HEK293 (cell line): ENCODE data around the gene EXOSC5.

Experiments
- CTCF ChIA-PET: fragments of 350-600 bp; formaldehyde crosslinking; extraction: SDS; loops from one replicate; lab custom pipeline; 2021; ENCODE audit warnings: antibody characterized with exemption; lab: Yijun Ruan, JAX
- POLR2A ChIA-PET: fragments of 300-600 bp; formaldehyde crosslinking; extraction: SDS; loops from one replicate; lab custom pipeline; 2020; ENCODE audit warnings: antibody characterized with exemption, inconsistent platforms; lab: Yijun Ruan, JAX
- H3K27ac ChIP-seq: fragments of 200-500 bp; sonication (Bioruptor generic); 2 replicates; pipeline ENCODE4 v1.5.1; 2014; ENCODE audit warnings: low read depth, low read length, control low read depth, inconsistent platforms; ENCODE audit errors: extremely low read depth
- H3K36me3 ChIP-seq, 2 experiments: fragments of 200-500 bp in 1 of 2; sonication (Bioruptor generic) in 1 of 2; 1 replicate in 1 of 2; 2 replicates in 1 of 2; pipeline ENCODE4 v1.5.1; 2014 to 2017; ENCODE audit warnings: inconsistent platforms in 2 of 2, low read length in 2 of 2; ENCODE audit not compliant: control insufficient read depth in 2 of 2, insufficient read depth in 1 of 2
- H3K4me1 ChIP-seq: fragments of 200-500 bp; sonication (Bioruptor generic); 2 replicates; pipeline ENCODE4 v1.5.1; 2014; ENCODE audit warnings: mild to moderate bottlenecking, low read length, inconsistent platforms; ENCODE audit not compliant: control insufficient read depth, insufficient read depth
- H3K4me3 ChIP-seq: 2 replicates; pipeline ENCODE4 v1.5.1; 2011; ENCODE audit warnings: low read depth, mild to moderate bottlenecking, control low read depth, low read length, moderate library complexity
- H3K9me3 ChIP-seq: fragments of 200-500 bp; sonication (Bioruptor generic); 2 replicates; pipeline ENCODE4 v1.5.1; 2014; ENCODE audit warnings: low read depth, low read length, inconsistent platforms; ENCODE audit not compliant: control insufficient read depth, insufficient read depth
- BCL11A ChIP-seq: fragments of 450-650 bp; formaldehyde crosslinking; IDR thresholded peaks from 2 replicates; pipeline ENCODE4 v1.5.1; 2016; ENCODE audit warnings: low read depth, missing biosample characterization, missing genetic modification characterization
- EGR2 ChIP-seq: fragments of 450-650 bp; formaldehyde crosslinking; IDR thresholded peaks from 2 replicates; pipeline ENCODE4 v1.5.1; 2016; ENCODE audit warnings: low read depth, missing biosample characterization, missing genetic modification characterization
- FEZF1 ChIP-seq: fragments of 450-650 bp; formaldehyde crosslinking; IDR thresholded peaks from 2 replicates; pipeline ENCODE4 v1.5.1; 2016; ENCODE audit warnings: missing biosample characterization, missing genetic modification characterization
- KLF7 ChIP-seq: fragments of 450-650 bp; formaldehyde crosslinking; IDR thresholded peaks from 2 replicates; pipeline ENCODE4 v1.5.1; 2016; ENCODE audit warnings: missing biosample characterization, missing genetic modification characterization, borderline replicate concordance
- YY2 ChIP-seq: fragments of 450-650 bp; formaldehyde crosslinking; IDR thresholded peaks from 2 replicates; pipeline ENCODE4 v1.5.1; 2016; ENCODE audit warnings: missing biosample characterization, missing genetic modification characterization
- ZBTB17 ChIP-seq: fragments of 450-650 bp; formaldehyde crosslinking; IDR thresholded peaks from 2 replicates; pipeline ENCODE4 v1.5.1; 2016; ENCODE audit warnings: missing biosample characterization, missing genetic modification characterization
- ZFHX2 ChIP-seq: fragments of 450-650 bp; formaldehyde crosslinking; conservative IDR thresholded peaks from 2 replicates; pipeline ENCODE4 v1.5.1; 2016; ENCODE audit warnings: missing biosample characterization, missing genetic modification characterization
- ZIC2 ChIP-seq: fragments of 450-650 bp; formaldehyde crosslinking; IDR thresholded peaks from 2 replicates; pipeline ENCODE4 v1.5.1; 2016; ENCODE audit warnings: missing biosample characterization, missing genetic modification characterization
- ZNF114 ChIP-seq: fragments of 450-650 bp; formaldehyde crosslinking; IDR thresholded peaks from 2 replicates; pipeline ENCODE4 v1.5.0; 2017; ENCODE audit warnings: missing biosample characterization, missing genetic modification characterization
- ZNF423 ChIP-seq: fragments of 450-650 bp; formaldehyde crosslinking; IDR thresholded peaks from 2 replicates; pipeline ENCODE4 v1.5.1; 2016; ENCODE audit warnings: missing biosample characterization, missing genetic modification characterization
- ZNF585B ChIP-seq: fragments of 450-650 bp; formaldehyde crosslinking; IDR thresholded peaks from 2 replicates; pipeline ENCODE4 v1.5.1; 2016; ENCODE audit warnings: missing biosample characterization, missing genetic modification characterization
- ZNF596 ChIP-seq: fragments of 450-650 bp; IDR thresholded peaks from 2 replicates; pipeline ENCODE4 v1.5.0; 2018; ENCODE audit warnings: missing biosample characterization, mild to moderate bottlenecking, missing genetic modification characterization, moderate library complexity
- ZNF600 ChIP-seq: fragments of 450-650 bp; formaldehyde crosslinking; IDR thresholded peaks from 2 replicates; pipeline ENCODE4 v1.5.1; 2016; ENCODE audit warnings: missing biosample characterization, missing genetic modification characterization
- ZNF610 ChIP-seq: fragments of 450-650 bp; formaldehyde crosslinking; IDR thresholded peaks from 2 replicates; pipeline ENCODE4 v1.5.1; 2016; ENCODE audit warnings: missing biosample characterization, missing genetic modification characterization, borderline replicate concordance
- ZNF658 ChIP-seq: fragments of 450-650 bp; formaldehyde crosslinking; IDR thresholded peaks from 2 replicates; pipeline ENCODE4; 2016; ENCODE audit warnings: missing biosample characterization, missing genetic modification characterization
- ZNF660 ChIP-seq: fragments of 450-650 bp; IDR thresholded peaks from 2 replicates; pipeline ENCODE4 v1.5.1; 2018; ENCODE audit warnings: missing biosample characterization, mild to moderate bottlenecking, missing genetic modification characterization
- ZSCAN16 ChIP-seq: fragments of 450-650 bp; formaldehyde crosslinking; IDR thresholded peaks from 2 replicates; pipeline ENCODE4 v1.5.1; 2016; ENCODE audit warnings: missing biosample characterization, missing genetic modification characterization
- TF ChIP-seq, protein P1 (sequence below): fragments of 450-650 bp; formaldehyde crosslinking; IDR thresholded peaks from 2 replicates; pipeline ENCODE4 v1.5.1; 2016; ENCODE audit warnings: missing biosample characterization, missing genetic modification characterization
- TF ChIP-seq, protein P2 (sequence below): fragments of 450-650 bp; formaldehyde crosslinking; IDR thresholded peaks from 2 replicates; pipeline ENCODE4 v1.5.1; 2016; ENCODE audit warnings: missing biosample characterization, missing genetic modification characterization
- TF ChIP-seq, protein P3 (sequence below): fragments of 450-650 bp; formaldehyde crosslinking; IDR thresholded peaks from 2 replicates; pipeline ENCODE4 v1.5.1; 2016; ENCODE audit warnings: missing biosample characterization, missing genetic modification characterization, borderline replicate concordance
- TF ChIP-seq, protein P4 (sequence below): fragments of 450-650 bp; formaldehyde crosslinking; IDR thresholded peaks from 2 replicates; pipeline ENCODE4 v1.5.1; 2016; ENCODE audit warnings: missing biosample characterization, missing genetic modification characterization, borderline replicate concordance
- TF ChIP-seq, protein P5 (sequence below): fragments of 450-650 bp; formaldehyde crosslinking; IDR thresholded peaks from 2 replicates; pipeline ENCODE4 v1.5.1; 2017; ENCODE audit warnings: missing biosample characterization, missing genetic modification characterization

Gene EXOSC5

DNA sequence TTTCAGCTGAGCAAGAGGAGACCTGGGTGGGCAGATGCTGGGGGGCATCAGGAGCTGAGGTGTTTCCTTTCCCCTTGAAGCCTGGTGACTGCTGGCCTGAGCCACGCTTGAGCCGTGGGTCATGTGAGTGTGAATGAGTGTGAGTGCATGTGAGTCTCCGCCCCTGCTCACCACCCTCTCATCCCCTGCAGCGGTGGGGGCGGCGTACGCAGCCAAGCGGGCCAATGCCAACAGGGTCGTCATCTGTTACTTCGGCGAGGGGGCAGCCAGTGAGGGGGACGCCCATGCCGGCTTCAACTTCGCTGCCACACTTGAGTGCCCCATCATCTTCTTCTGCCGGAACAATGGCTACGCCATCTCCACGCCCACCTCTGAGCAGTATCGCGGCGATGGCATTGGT, 24.8 kb upstream of the EXOSC5 start:
- Histone ChIP-seq H3K27ac (no peak overlapping the region), H3K4me3 (no peak overlapping the region), H3K36me3 (peaks cover 27 to 57% of the 10 kb centered on the region in 2 experiments), H3K9me3 (no peaks in the 10 kb centered on the region), H3K4me1 (peaks cover 5% of the 10 kb centered on the region)
- POLR2A ChIA-PET: no interaction called here
- CTCF ChIA-PET: interaction anchor here (0.5 to 1.0 kb wide), 2 partner anchors 9 to 335 kb away, joined by 3 read pairs; no protein-coding TSS in a partner anchor
- TF ChIP-seq ZNF658 (no peak), EGR2 (0 out of 2 replicates have a peak, but pooled peaks have one; percentile 29), ZSCAN16 (tag by site-specific recombination) (no peak), BCL11A (tag by site-specific recombination) (no peak), ZNF114 (tag by site-specific recombination) (no peak), ZIC2 (tag by site-specific recombination) (no peak), ZFHX2 (tag by site-specific recombination) (peak; percentile 24; the same call in 1 of the 2 replicates), YY2 (tag by site-specific recombination) (no peak), ZNF610 (no peak)
- TF ChIP-seq, protein P1, sequence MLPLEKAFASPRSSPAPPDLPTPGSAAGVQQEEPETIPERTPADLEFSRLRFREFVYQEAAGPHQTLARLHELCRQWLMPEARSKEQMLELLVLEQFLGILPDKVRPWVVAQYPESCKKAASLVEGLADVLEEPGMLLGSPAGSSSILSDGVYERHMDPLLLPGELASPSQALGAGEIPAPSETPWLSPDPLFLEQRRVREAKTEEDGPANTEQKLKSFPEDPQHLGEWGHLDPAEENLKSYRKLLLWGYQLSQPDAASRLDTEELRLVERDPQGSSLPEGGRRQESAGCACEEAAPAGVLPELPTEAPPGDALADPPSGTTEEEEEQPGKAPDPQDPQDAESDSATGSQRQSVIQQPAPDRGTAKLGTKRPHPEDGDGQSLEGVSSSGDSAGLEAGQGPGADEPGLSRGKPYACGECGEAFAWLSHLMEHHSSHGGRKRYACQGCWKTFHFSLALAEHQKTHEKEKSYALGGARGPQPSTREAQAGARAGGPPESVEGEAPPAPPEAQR (tag by site-specific recombination): no peak
- TF ChIP-seq, protein P2, sequence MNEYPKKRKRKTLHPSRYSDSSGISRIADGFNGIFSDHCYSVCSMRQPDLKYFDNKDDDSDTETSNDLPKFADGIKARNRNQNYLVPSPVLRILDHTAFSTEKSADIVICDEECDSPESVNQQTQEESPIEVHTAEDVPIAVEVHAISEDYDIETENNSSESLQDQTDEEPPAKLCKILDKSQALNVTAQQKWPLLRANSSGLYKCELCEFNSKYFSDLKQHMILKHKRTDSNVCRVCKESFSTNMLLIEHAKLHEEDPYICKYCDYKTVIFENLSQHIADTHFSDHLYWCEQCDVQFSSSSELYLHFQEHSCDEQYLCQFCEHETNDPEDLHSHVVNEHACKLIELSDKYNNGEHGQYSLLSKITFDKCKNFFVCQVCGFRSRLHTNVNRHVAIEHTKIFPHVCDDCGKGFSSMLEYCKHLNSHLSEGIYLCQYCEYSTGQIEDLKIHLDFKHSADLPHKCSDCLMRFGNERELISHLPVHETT (tag by site-specific recombination): no peak
- TF ChIP-seq, protein P3, sequence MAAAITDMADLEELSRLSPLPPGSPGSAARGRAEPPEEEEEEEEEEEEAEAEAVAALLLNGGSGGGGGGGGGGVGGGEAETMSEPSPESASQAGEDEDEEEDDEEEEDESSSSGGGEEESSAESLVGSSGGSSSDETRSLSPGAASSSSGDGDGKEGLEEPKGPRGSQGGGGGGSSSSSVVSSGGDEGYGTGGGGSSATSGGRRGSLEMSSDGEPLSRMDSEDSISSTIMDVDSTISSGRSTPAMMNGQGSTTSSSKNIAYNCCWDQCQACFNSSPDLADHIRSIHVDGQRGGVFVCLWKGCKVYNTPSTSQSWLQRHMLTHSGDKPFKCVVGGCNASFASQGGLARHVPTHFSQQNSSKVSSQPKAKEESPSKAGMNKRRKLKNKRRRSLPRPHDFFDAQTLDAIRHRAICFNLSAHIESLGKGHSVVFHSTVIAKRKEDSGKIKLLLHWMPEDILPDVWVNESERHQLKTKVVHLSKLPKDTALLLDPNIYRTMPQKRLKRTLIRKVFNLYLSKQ (tag by site-specific recombination): no peak
- TF ChIP-seq, protein P4, sequence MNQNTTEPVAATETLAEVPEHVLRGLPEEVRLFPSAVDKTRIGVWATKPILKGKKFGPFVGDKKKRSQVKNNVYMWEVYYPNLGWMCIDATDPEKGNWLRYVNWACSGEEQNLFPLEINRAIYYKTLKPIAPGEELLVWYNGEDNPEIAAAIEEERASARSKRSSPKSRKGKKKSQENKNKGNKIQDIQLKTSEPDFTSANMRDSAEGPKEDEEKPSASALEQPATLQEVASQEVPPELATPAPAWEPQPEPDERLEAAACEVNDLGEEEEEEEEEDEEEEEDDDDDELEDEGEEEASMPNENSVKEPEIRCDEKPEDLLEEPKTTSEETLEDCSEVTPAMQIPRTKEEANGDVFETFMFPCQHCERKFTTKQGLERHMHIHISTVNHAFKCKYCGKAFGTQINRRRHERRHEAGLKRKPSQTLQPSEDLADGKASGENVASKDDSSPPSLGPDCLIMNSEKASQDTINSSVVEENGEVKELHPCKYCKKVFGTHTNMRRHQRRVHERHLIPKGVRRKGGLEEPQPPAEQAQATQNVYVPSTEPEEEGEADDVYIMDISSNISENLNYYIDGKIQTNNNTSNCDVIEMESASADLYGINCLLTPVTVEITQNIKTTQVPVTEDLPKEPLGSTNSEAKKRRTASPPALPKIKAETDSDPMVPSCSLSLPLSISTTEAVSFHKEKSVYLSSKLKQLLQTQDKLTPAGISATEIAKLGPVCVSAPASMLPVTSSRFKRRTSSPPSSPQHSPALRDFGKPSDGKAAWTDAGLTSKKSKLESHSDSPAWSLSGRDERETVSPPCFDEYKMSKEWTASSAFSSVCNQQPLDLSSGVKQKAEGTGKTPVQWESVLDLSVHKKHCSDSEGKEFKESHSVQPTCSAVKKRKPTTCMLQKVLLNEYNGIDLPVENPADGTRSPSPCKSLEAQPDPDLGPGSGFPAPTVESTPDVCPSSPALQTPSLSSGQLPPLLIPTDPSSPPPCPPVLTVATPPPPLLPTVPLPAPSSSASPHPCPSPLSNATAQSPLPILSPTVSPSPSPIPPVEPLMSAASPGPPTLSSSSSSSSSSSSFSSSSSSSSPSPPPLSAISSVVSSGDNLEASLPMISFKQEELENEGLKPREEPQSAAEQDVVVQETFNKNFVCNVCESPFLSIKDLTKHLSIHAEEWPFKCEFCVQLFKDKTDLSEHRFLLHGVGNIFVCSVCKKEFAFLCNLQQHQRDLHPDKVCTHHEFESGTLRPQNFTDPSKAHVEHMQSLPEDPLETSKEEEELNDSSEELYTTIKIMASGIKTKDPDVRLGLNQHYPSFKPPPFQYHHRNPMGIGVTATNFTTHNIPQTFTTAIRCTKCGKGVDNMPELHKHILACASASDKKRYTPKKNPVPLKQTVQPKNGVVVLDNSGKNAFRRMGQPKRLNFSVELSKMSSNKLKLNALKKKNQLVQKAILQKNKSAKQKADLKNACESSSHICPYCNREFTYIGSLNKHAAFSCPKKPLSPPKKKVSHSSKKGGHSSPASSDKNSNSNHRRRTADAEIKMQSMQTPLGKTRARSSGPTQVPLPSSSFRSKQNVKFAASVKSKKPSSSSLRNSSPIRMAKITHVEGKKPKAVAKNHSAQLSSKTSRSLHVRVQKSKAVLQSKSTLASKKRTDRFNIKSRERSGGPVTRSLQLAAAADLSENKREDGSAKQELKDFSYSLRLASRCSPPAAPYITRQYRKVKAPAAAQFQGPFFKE (tag by site-specific recombination): no peak

DNA sequence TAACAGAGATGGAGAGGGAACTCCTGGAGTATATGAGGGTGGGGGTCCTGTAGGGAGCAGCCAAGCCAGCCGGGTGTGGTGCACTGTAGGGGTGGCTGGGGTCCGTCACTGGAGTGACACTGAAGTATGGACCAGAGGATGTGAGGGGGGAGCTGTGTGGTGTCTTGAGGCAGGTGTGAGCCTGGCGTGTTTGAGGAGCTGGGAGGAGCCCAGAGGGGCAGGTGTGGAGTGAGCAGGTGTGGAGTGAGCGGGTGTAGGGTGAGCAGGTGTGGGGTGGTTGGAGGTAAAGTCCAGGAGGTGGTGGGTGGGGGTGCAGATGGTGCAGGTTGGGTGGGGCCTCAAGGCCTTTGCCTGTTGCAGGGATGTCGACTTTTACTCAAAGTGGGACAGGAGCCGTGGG, 24.2 kb upstream of the EXOSC5 start:
- Histone ChIP-seq H3K4me3 (no peak overlapping the region), H3K9me3 (no peaks in the 10 kb centered on the region), H3K27ac (no peak overlapping the region), H3K4me1 (no peaks in the 10 kb centered on the region; the same call in 1 of the 2 replicates), H3K36me3 (peaks cover 33 to 57% of the 10 kb centered on the region in 2 experiments)
- CTCF ChIA-PET: interaction anchor here (0.6 to 1.3 kb wide), 3 partner anchors 10 to 1069 kb away, joined by 3 read pairs; no protein-coding TSS in a partner anchor
- POLR2A ChIA-PET: no interaction called here
- no peak for TF ChIP-seq ZNF585B (tag by site-specific recombination)
- TF ChIP-seq ZNF600 (tag by site-specific recombination): no peak
- no peak for TF ChIP-seq KLF7 (tag by site-specific recombination)
- no peak for TF ChIP-seq ZNF596 (tag by site-specific recombination)
- no peak for TF ChIP-seq ZBTB17 (tag by site-specific recombination)
- TF ChIP-seq ZNF423 (tag by site-specific recombination): no peak
- TF ChIP-seq ZNF660 (tag by site-specific recombination): no peak
- TF ChIP-seq FEZF1 (tag by site-specific recombination): no peak
- TF ChIP-seq, protein P5, sequence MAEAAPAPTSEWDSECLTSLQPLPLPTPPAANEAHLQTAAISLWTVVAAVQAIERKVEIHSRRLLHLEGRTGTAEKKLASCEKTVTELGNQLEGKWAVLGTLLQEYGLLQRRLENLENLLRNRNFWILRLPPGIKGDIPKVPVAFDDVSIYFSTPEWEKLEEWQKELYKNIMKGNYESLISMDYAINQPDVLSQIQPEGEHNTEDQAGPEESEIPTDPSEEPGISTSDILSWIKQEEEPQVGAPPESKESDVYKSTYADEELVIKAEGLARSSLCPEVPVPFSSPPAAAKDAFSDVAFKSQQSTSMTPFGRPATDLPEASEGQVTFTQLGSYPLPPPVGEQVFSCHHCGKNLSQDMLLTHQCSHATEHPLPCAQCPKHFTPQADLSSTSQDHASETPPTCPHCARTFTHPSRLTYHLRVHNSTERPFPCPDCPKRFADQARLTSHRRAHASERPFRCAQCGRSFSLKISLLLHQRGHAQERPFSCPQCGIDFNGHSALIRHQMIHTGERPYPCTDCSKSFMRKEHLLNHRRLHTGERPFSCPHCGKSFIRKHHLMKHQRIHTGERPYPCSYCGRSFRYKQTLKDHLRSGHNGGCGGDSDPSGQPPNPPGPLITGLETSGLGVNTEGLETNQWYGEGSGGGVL (tag by site-specific recombination): no peak
